Activated T-cell treated with anti-CD3 and anti-CD28 coated beads for 24 hours (primary cell): ENCODE measurements around the gene SORBS2.

Experiments
- DNase-seq: peaks from one replicate; pipeline ENCODE4 v3.0.0-alpha.2; 2020; ENCODE audit warnings: low read depth

The SORBS2 gene

GRCh38 chr4:185712350-185713024 is 99.5 kb downstream of the SORBS2 start:
- no peak for DNase-seq

- DNase-seq: no peak
These were observed 100.3 kb downstream of the SORBS2 start for GRCh38 chr4:185711726-185712125.

- DNase-seq: no peak
These were observed 101.5 kb downstream of the SORBS2 start for GRCh38 chr4:185710487-185710995.

GRCh38 chr4:185709802-185710486 is 102.0 kb downstream of the SORBS2 start:
- no peak for DNase-seq

GRCh38 chr4:185708348-185708747 is 103.6 kb downstream of the SORBS2 start:
- no peak for DNase-seq

DNA sequence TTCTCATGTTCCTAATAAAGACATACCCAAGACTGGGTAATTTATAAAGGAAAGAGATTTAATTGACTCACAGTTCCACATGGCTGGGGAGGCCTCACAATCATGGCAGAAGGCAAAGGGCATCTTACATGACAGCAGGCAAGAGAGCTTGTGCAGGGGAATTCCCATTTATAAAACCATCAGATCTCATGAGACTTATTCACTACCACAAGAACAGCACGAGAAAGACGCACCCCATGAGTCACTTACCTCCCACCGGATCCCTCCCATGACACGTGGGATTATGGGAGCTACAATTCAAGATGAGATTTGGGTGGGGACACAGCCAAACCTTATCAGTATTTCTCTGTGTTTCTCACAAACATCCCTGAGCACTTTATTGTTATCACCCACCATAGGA is 104.4 kb downstream of the SORBS2 start:
- DNase-seq: peak; percentile 1

DNA sequence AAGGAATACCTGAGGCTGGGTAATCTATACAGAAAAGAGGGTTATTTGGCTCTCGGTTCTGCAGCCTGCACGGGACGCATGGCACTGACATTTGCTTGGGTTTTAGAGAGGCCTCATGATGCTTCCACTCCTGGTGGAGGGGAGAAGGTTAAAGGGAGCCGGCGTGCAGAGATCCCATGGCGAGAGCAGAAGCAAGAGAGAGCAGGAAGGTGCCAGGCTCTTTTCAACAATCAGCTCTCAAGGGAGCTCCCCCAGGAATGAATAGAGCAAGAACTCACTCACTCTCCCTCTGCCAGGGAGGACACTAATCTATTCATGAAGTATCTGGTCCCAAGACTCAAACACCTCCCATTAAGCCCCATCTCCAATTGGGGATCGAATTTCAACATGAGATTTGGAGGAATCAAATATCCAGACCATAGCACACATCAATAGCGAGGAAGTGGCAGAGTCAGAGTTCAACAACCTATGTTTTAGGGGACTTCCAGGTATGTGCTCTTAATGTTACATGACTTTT is 109.8 kb downstream of the SORBS2 start:
- no peak for DNase-seq

DNA sequence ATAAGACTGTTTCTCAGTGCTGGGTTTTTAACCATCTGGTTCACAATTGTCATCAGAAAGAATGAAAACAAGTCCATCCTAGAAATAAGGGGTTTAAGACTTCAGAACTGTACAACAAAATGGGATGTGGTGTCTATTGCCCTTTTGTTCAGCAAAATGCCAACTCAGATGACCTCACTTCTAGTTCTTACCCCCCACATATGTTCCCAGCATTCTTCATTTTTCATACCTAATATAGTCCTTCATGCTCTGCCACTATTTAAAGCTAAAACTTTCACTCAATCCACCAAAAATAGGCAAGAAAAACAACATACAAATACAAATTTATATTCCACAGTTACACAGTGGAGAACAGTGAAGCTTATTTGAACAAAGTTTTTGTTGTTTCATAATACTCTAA is 111.4 kb downstream of the SORBS2 start:
- DNase-seq: no peak

- DNase-seq: no peak
These were observed 111.9 kb downstream of the SORBS2 start for GRCh38 chr4:185700048-185700447.

DNA sequence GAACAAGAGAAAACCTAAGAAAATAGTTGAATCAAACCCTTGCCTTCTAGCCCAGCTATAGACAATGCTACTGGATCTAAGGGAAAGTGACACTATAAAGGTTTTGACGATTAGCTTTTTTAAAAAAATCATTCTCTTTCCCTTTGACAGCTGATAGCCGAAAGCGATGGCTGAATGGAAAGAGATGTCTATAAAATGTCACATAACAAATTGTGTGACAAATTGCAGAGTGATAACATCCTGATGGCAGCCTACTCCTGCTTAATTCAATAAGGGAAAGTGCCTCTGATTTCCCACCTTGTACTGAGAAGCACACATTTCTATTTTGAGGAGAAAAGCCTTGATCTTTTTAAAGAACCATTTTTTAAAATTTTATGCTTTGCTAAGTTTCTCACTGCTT is 114.5 kb downstream of the SORBS2 start:
- no peak for DNase-seq

DNA sequence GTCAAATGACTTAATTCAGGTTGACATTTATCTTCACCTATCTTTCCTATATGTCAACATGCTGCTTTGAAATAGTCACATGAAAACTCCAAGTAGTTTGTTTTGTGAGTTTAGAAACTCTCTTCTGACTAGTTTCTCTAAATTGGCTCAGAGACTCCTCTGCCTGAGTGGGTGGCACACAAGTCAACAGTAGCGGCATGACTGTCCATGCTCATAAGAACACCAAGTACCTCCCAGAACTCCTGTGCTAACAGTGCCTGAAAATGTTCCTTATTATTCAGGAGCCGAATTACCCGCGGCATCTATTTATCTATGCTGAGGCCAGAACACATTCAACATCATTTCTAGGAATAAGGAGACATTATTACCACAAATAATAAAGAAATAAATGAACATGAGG is 116.3 kb downstream of the SORBS2 start:
- DNase-seq: no peak

DNA sequence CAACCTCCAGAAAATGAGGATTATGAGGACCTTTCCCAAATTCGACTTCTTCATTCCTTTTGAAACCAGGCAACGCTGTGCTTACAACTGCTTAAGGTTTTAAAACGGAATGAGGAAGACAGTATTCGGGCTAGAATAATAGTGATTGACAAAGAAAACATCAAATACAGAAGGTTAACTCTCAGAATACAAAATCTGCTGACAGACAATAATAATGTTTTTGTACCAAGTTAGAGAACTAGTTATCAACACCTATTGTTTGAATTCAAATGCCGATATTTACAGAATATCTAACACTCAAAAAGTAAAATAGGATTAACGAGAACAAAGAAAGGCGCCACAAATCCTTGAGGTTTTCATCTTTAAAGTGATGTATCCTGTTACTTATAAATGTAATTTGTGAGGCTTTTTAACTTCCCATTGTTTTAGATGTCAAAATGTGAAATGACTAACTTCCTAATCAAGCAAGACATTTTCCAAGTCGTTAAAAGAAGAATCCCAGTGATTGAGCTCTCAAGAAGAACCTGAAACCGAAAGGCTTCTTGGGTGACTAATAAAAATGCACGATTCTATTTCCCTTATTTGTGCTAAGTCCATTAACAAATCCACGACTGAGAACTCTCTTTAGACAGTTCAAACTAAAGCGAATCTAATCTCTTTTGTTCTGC is 118.3 kb downstream of the SORBS2 start:
- DNase-seq: no peak

GRCh38 chr4:185689407-185689806 is 122.6 kb downstream of the SORBS2 start:
- no peak for DNase-seq

GRCh38 chr4:185685804-185686203 is 126.2 kb downstream of the SORBS2 start:
- DNase-seq: no peak

- no peak for DNase-seq
These were observed 128.1 kb downstream of the SORBS2 start for GRCh38 chr4:185683896-185684295.

DNA sequence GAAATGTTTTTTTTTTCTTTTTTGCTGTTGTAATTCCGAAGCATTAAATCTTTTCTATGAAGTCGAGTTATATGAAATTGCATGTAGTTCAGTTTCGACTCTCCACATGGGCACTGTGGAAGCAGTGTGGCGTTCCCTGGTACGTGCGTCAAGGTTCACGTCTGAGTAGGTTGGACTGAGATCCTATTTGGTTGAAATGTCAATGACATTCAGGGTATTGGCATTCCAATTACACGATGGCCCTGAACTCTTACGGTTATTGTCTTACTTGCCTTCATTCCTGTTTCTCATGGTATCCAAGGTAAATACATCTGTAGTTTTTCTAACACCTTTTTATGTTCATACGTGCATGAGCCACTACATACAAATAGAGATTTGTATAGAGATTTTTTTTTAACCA is 128.8 kb downstream of the SORBS2 start:
- DNase-seq: no peak

DNA sequence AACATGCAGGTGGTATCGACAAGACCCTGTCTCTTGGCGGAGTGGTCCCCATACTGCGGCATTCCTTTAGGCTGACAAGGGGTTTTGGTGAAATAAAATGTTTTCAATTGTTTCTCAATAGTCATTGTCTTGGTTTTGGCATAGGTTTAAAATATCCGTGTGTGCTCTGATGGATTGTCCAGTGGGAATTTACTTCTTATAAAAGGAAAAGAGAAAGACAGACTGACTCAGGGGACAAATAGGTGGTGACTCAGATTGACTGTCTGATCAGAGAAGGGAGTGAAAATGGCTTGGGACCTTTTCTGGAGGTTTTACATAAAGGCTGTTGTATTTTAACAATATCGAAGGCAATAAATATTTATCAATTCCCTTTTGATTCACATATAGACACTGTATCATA is 129.8 kb downstream of the SORBS2 start:
- DNase-seq: no peak

- no peak for DNase-seq
These were observed 130.4 kb downstream of the SORBS2 start for GRCh38 chr4:185681604-185682003.

- no peak for DNase-seq
These were observed 131.4 kb downstream of the SORBS2 start for GRCh38 chr4:185680617-185681016.

GRCh38 chr4:185679523-185679922 is 132.5 kb downstream of the SORBS2 start:
- DNase-seq: no peak

- no peak for DNase-seq
These were observed 134.2 kb downstream of the SORBS2 start for GRCh38 chr4:185677637-185678314.

DNA sequence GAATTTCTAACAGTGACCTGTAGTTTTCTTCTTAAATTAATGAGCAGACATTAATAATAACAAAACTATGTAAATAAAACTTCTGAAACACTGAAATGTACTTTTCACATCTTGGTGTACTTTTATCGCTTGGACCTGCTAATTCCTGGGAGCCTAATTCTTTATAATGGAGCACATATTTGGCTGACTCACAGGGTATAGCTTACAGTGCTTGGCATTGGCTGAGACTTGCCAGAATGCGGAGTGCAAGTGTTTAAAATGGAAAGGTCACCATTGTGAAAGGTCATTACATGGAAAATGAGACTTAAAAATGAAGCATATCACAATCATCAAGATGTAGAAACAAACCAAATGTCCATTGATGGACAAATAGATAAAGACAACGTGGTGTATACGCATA is 139.4 kb downstream of the SORBS2 start:
- DNase-seq: no peak
